Stomach smooth muscle (tissue), 2 donors: ENCODE data around the gene ZRANB1.
A peak's percentile ranks its signal among the peaks of the same experiment; 100 is the strongest.

Experiments
- H3K27ac ChIP-seq: one replicate; pipeline ENCODE4 v1.7.0; 2013; ENCODE audit warnings: mild to moderate bottlenecking, low read length, inconsistent platforms
- H3K27me3 ChIP-seq, 2 donors: one replicate each; pipeline ENCODE4 v1.7.0; 2013; ENCODE audit warnings: low read length in 2 of 2; ENCODE audit not compliant: insufficient read depth in 2 of 2, control insufficient read depth in 1 of 2
- H3K36me3 ChIP-seq, 2 donors: one replicate each; pipeline ENCODE4 v1.7.0; 2013; ENCODE audit warnings: low read length in 2 of 2; ENCODE audit not compliant: control insufficient read depth in 2 of 2, insufficient read depth in 2 of 2
- H3K4me1 ChIP-seq: one replicate; pipeline ENCODE4 v1.7.0; 2013; ENCODE audit warnings: low read length; ENCODE audit not compliant: control insufficient read depth, insufficient read depth
- H3K4me3 ChIP-seq, 2 donors: one replicate each; pipeline ENCODE4 v1.7.0; 2013; ENCODE audit warnings: low read length in 2 of 2
- H3K9ac ChIP-seq, 2 donors: one replicate each; pipeline ENCODE4 v1.7.0; 2013; ENCODE audit warnings: low read length in 2 of 2, mild to moderate bottlenecking in 1 of 2
- H3K9me3 ChIP-seq, 2 donors: one replicate each; pipeline ENCODE4 v1.7.0; 2013; ENCODE audit warnings: low read length in 2 of 2; ENCODE audit not compliant: control insufficient read depth in 2 of 2
- donor health status: healthy.
- donor health status: Pancreatic carcinoma.

The ZRANB1 gene

GRCh38 chr10:125005312-125006187 lies 63.6 kb downstream of the ZRANB1 start:
- Histone ChIP-seq H3K4me1 (peaks cover 57% of the 10 kb centered on the region), H3K9ac (no peak overlapping the region), H3K27ac (no peak overlapping the region), H3K9me3 (no peaks in the 10 kb centered on the region), H3K36me3 (peaks cover 20 to 23% of the 10 kb centered on the region in 2 donors), H3K27me3 (no peaks in the 10 kb centered on the region), H3K4me3 (no peak overlapping the region)

GRCh38 chr10:125006188-125006680 lies 64.3 kb downstream of the ZRANB1 start:
- no peaks in the 10 kb centered on the region for H3K9me3 ChIP-seq
- H3K36me3 ChIP-seq: peaks cover 19 to 20% of the 10 kb centered on the region in 2 donors
- H3K27ac ChIP-seq: no peak overlapping the region
- H3K9ac ChIP-seq: no peak overlapping the region
- H3K4me3 ChIP-seq: no peak overlapping the region
- no peaks in the 10 kb centered on the region for H3K27me3 ChIP-seq
- H3K4me1 ChIP-seq: peaks cover 51% of the 10 kb centered on the region

- Histone ChIP-seq H3K4me1 (peaks cover 51% of the 10 kb centered on the region), H3K27ac (no peak overlapping the region)
These were observed 65.1 kb downstream of the ZRANB1 start for GRCh38 chr10:125006921-125007426.

GRCh38 chr10:125007436-125007835 lies 65.5 kb downstream of the ZRANB1 start:
- Histone ChIP-seq H3K36me3 (peaks cover 16 to 18% of the 10 kb centered on the region in 2 donors), H3K9me3 (no peaks in the 10 kb centered on the region), H3K4me1 (peaks cover 51% of the 10 kb centered on the region), H3K9ac (peak overlapping the region in 1 of 2 donors; percentile 47), H3K27me3 (no peaks in the 10 kb centered on the region), H3K27ac (no peak overlapping the region), H3K4me3 (no peak overlapping the region)

More at GRCh38 chr10:125006921-125007426, 65.1 kb downstream of the ZRANB1 start:
- Histone ChIP-seq H3K9me3 (no peaks in the 10 kb centered on the region), H3K36me3 (peaks cover 17 to 19% of the 10 kb centered on the region in 2 donors), H3K27me3 (no peaks in the 10 kb centered on the region), H3K4me3 (no peak overlapping the region), H3K9ac (no peak overlapping the region)

- Histone ChIP-seq H3K9ac (no peak overlapping the region), H3K4me1 (peaks cover 59% of the 10 kb centered on the region), H3K27me3 (no peaks in the 10 kb centered on the region), H3K4me3 (no peak overlapping the region), H3K36me3 (peaks cover 10 to 17% of the 10 kb centered on the region in 2 donors), H3K9me3 (no peaks in the 10 kb centered on the region), H3K27ac (no peak overlapping the region)
These were observed 67.0 kb downstream of the ZRANB1 start for GRCh38 chr10:125008689-125009638.

GRCh38 chr10:125009661-125010161 lies 67.8 kb downstream of the ZRANB1 start:
- Histone ChIP-seq H3K9me3 (no peaks in the 10 kb centered on the region), H3K9ac (no peak overlapping the region), H3K36me3 (peaks cover 10 to 15% of the 10 kb centered on the region in 2 donors), H3K27me3 (no peaks in the 10 kb centered on the region), H3K4me3 (no peak overlapping the region), H3K4me1 (peaks cover 63% of the 10 kb centered on the region), H3K27ac (no peak overlapping the region)

- H3K9me3 ChIP-seq: no peaks in the 10 kb centered on the region
- H3K9ac ChIP-seq: no peak overlapping the region
- no peak overlapping the region for H3K4me3 ChIP-seq
- H3K36me3 ChIP-seq: peaks cover 5 to 12% of the 10 kb centered on the region in 2 donors
- H3K4me1 ChIP-seq: peaks cover 67% of the 10 kb centered on the region
- H3K27ac ChIP-seq: no peak overlapping the region
- no peaks in the 10 kb centered on the region for H3K27me3 ChIP-seq
These were observed 68.4 kb downstream of the ZRANB1 start for GRCh38 chr10:125010362-125010761.

GRCh38 chr10:125011171-125011925 lies 69.4 kb downstream of the ZRANB1 start:
- Histone ChIP-seq H3K9ac (no peak overlapping the region), H3K9me3 (no peaks in the 10 kb centered on the region), H3K27me3 (no peaks in the 10 kb centered on the region), H3K27ac (peak overlapping the region; percentile 49), H3K36me3 (peaks cover 3 to 11% of the 10 kb centered on the region in 2 donors), H3K4me3 (no peak overlapping the region), H3K4me1 (peaks cover 76% of the 10 kb centered on the region)

- peaks cover 3 to 12% of the 10 kb centered on the region in 2 donors for H3K36me3 ChIP-seq
These were observed 70.2 kb downstream of the ZRANB1 start for GRCh38 chr10:125011926-125012705.

More at GRCh38 chr10:125011926-125012705, 70.2 kb downstream of the ZRANB1 start:
- Histone ChIP-seq H3K4me1 (peaks cover 76% of the 10 kb centered on the region), H3K27me3 (no peaks in the 10 kb centered on the region), H3K27ac (peak overlapping the region; percentile 49), H3K4me3 (no peak overlapping the region), H3K9ac (peak overlapping the region; percentile 42 to 43), H3K9me3 (no peaks in the 10 kb centered on the region)
